BE2C (cell line): ENCODE data around the gene RGR. TPM values are rescaled to one million over a fixed set of nuclear protein-coding genes. Genes with fewer than 3 reads are reported as not detected.

ENCODE experiments used
- DNase-seq: peaks from one replicate; pipeline ENCODE4 v3.0.0-alpha.2; 2020
- H3K27me3 ChIP-seq: fragments of 250-450 bp; sonication (Bioruptor Pico); 2 replicates; pipeline ENCODE4 v1.5.1; 2020; ENCODE audit warnings: mild to moderate bottlenecking
- H3K36me3 ChIP-seq: fragments of 250-450 bp; sonication (Bioruptor Pico); 2 replicates; pipeline ENCODE4 v1.5.1; 2020; ENCODE audit warnings: mild to moderate bottlenecking
- H3K4me1 ChIP-seq: fragments of 250-450 bp; sonication (Bioruptor Pico); 2 replicates; pipeline ENCODE4 v1.5.1; 2020
- H3K4me3 ChIP-seq: 2 replicates; pipeline ENCODE4 v1.5.1; 2011; ENCODE audit warnings: low read depth, low read length
- H3K9me3 ChIP-seq: fragments of 250-450 bp; sonication (Bioruptor Pico); 2 replicates; pipeline ENCODE4 v1.5.1; 2020
- polyA plus RNA-seq: library from polyadenylated mRNA; unstranded; fragments of >200 nt; gene quantifications from one replicate; pipeline ENCODE4 v1.2.1, GENCODE V29; 2012; ENCODE audit warnings: low read depth, missing spikeins; ENCODE audit not compliant: insufficient read length, insufficient read depth
- TF ChIP-seq, protein P1 (sequence below): IDR thresholded peaks from 2 replicates; pipeline ENCODE4 v1.5.1; 2012; ENCODE audit warnings: mild to moderate bottlenecking, low read depth, low read length

The RGR gene
- polyA plus RNA-seq: not detected

DNA sequence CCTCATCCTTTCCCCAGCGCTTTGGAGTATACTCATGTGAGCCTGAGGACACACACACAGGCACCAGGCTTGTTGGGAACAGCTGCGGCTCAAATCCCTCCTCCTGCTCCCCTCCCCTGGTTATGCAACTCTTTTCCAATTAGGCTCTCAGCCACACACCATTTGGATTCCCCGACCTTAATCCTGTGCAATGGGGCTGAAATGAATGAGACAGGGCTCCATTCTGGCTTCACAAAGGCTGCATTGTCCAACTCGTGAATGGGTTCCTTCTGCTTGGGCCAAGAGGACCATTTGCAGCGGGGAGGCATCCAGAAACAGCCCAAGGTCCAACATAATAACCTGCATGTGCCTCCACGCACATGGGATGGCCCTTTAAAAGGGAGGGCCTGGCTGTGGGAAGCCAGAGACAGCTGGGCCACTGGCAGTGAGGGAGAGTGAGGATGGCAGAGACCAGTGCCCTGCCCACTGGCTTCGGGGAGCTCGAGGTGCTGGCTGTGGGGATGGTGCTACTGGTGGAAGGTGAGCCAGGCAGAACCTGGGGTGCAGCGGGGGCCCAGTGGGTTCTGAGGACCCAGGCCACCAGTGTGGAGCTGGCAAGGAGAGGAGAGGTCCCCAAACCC lies at the start of gene RGR:
RGR (plus strand) TSS at position 403 of the 620 bp plus-strand sequence; CDS start at position 441, 38 bp downstream.
- Histone ChIP-seq H3K4me3 (no peak within 1 kb of the TSS), H3K4me1 (no peaks in the 10 kb centered on the region), H3K27me3 (no peaks in the 10 kb centered on the region), H3K36me3 (no peaks in the 10 kb centered on the region), H3K9me3 (no peaks in the 10 kb centered on the region)
- TF ChIP-seq, protein P1, sequence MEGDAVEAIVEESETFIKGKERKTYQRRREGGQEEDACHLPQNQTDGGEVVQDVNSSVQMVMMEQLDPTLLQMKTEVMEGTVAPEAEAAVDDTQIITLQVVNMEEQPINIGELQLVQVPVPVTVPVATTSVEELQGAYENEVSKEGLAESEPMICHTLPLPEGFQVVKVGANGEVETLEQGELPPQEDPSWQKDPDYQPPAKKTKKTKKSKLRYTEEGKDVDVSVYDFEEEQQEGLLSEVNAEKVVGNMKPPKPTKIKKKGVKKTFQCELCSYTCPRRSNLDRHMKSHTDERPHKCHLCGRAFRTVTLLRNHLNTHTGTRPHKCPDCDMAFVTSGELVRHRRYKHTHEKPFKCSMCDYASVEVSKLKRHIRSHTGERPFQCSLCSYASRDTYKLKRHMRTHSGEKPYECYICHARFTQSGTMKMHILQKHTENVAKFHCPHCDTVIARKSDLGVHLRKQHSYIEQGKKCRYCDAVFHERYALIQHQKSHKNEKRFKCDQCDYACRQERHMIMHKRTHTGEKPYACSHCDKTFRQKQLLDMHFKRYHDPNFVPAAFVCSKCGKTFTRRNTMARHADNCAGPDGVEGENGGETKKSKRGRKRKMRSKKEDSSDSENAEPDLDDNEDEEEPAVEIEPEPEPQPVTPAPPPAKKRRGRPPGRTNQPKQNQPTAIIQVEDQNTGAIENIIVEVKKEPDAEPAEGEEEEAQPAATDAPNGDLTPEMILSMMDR: no peak
- DNase-seq: no peak

- Histone ChIP-seq H3K36me3 (no peaks in the 10 kb centered on the region), H3K27me3 (peaks cover 4% of the 10 kb centered on the region), H3K9me3 (no peaks in the 10 kb centered on the region), H3K4me3 (no peak overlapping the region), H3K4me1 (no peaks in the 10 kb centered on the region)
- DNase-seq: no peak
- TF ChIP-seq, protein P1: no peak
Measured at GRCh38 chr10:84196083-84196482, 48.8 kb upstream of the RGR start.

GRCh38 chr10:84196941-84197340 lies 47.9 kb upstream of the RGR start:
- TF ChIP-seq, protein P1: no peak
- no peaks in the 10 kb centered on the region for H3K36me3 ChIP-seq
- H3K4me1 ChIP-seq: no peaks in the 10 kb centered on the region
- no peaks in the 10 kb centered on the region for H3K9me3 ChIP-seq
- no peak overlapping the region for H3K4me3 ChIP-seq
- peaks cover 4% of the 10 kb centered on the region for H3K27me3 ChIP-seq
- DNase-seq: no peak

DNA sequence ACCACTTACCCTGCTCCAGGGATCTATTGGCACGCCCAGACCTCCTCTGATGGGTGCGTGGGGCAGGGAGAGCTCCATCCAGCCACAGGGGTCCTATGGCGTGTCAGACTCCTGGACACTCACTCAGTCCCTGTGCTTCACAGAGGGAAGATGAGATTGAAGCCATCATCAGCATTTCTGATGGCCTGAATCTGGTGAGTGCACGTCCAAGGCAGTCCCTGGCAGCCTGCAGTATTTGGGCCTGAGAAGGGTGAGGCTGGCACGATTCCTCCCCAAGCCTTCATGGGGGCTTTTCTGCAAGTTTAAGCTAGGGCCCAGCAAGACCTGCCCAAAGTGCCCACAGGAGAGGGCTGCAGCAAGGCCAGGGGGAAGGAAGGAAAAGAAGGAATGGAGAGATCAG lies 47.2 kb upstream of the RGR start:
- no peaks in the 10 kb centered on the region for H3K36me3 ChIP-seq
- no peak overlapping the region for H3K4me3 ChIP-seq
- peaks cover 4% of the 10 kb centered on the region for H3K27me3 ChIP-seq
- H3K9me3 ChIP-seq: no peaks in the 10 kb centered on the region
- H3K4me1 ChIP-seq: no peaks in the 10 kb centered on the region
- TF ChIP-seq, protein P1: no peak
- no peak for DNase-seq

GRCh38 chr10:84198206-84198915 lies 46.5 kb upstream of the RGR start:
- TF ChIP-seq, protein P1: no peak
- Histone ChIP-seq H3K4me3 (no peak overlapping the region), H3K9me3 (no peaks in the 10 kb centered on the region), H3K27me3 (peaks cover 4% of the 10 kb centered on the region), H3K4me1 (no peaks in the 10 kb centered on the region), H3K36me3 (no peaks in the 10 kb centered on the region)
- DNase-seq: no peak

- Histone ChIP-seq H3K27me3 (no peaks in the 10 kb centered on the region), H3K4me3 (no peak overlapping the region), H3K36me3 (no peaks in the 10 kb centered on the region), H3K4me1 (no peaks in the 10 kb centered on the region), H3K9me3 (no peaks in the 10 kb centered on the region)
- DNase-seq: no peak
- TF ChIP-seq, protein P1: no peak
Measured at GRCh38 chr10:84200537-84201243, 44.2 kb upstream of the RGR start.
